Measurements from ENCODE around the gene NEURL1.
"Not testable (repeated sequence)": the region's sequence is repeated elsewhere in the genome, so short reads cannot be mapped to it uniquely, and the experiment has no call there.

NEURL1 gene

DNA sequence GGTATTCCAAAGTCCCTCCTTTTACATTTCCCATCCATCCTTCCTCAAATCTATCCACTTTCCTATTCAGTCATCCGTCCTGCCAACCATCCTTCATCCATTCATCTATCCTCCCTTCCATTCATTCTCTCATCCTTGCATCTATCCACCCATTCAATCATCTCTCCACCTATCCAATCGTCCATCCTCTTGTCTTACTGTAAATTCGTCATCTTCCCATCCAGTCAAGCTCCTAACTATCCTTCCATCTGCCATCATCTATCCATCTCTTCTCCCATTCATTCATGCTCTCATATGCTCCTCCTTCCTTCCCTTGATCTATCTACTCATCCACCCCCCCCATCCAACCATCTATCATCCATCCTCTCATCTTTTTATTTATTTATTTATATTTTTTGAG is 19.4 kb upstream of the NEURL1 start:
- TF ChIP-seq, protein P1, sequence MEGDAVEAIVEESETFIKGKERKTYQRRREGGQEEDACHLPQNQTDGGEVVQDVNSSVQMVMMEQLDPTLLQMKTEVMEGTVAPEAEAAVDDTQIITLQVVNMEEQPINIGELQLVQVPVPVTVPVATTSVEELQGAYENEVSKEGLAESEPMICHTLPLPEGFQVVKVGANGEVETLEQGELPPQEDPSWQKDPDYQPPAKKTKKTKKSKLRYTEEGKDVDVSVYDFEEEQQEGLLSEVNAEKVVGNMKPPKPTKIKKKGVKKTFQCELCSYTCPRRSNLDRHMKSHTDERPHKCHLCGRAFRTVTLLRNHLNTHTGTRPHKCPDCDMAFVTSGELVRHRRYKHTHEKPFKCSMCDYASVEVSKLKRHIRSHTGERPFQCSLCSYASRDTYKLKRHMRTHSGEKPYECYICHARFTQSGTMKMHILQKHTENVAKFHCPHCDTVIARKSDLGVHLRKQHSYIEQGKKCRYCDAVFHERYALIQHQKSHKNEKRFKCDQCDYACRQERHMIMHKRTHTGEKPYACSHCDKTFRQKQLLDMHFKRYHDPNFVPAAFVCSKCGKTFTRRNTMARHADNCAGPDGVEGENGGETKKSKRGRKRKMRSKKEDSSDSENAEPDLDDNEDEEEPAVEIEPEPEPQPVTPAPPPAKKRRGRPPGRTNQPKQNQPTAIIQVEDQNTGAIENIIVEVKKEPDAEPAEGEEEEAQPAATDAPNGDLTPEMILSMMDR (IDR thresholded peaks at IDR 0.05; ENCODE audit: low read depth, low read length): no peak
- no peak overlapping the region for H3K4me3 ChIP-seq (ENCODE audit: low read depth, low read length)

DNA sequence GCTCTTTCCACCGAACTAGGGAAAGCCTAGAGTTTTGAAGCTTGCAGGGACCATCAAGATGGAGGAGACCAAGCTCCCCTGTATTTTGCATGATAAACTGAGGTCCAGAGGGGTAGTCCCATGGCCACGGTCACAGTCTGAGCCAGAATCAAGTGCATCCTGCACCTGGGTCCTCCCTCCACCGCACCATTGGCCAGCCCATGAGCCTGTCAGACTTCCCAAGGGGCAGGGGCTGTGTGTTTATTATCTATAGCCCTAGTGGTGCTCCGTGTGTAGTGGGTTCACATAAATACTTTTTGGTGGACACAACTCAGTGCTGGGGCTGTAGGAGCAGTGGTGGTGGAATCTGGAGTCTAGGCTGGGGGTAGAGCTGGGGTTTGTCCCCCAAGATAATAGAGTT is 18.1 kb upstream of the NEURL1 start:
- no peak overlapping the region for H3K4me3 ChIP-seq (ENCODE audit: low read depth, low read length)
- TF ChIP-seq, protein P1 (IDR thresholded peaks at IDR 0.05; ENCODE audit: low read depth, low read length): no peak

DNA sequence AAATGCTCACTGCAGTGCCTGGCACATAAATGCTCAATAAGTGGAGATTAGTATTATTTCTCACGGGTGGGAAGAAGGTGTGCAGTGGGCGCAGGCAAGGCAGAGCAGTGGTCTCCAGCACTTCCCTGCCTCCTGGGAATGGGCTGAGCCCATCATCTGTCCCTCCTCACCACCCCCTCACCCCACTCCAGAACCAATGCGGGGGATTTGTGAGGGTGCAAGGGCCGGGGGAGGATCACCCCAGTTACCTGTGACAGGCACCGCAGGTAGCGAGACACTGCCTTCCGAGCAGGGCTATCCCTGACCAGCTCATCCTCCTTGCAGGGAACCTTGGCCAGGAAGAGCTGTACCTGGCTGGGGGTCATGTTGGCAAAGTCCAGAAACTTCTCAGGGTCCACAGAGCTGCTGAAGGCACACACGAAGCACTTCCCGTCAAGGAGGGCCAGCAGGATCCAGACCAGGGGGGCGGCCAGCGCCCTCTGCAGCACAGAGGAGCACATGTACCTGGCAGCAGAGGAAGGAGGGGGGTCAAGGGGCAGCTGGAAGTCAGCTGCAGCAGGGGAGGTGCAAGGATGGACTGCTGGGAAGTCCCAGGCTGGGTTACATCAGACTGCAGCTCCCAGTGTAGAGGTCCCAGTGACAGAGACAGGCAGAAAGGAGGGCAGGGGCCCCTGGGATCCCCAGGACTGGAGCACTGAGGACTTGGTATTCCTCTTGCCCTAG is 17.3 kb upstream of the NEURL1 start:
- no peak overlapping the region for H3K4me3 ChIP-seq (ENCODE audit: low read depth, low read length)
- TF ChIP-seq, protein P1 (IDR thresholded peaks at IDR 0.05; ENCODE audit: low read depth, low read length): no peak

DNA sequence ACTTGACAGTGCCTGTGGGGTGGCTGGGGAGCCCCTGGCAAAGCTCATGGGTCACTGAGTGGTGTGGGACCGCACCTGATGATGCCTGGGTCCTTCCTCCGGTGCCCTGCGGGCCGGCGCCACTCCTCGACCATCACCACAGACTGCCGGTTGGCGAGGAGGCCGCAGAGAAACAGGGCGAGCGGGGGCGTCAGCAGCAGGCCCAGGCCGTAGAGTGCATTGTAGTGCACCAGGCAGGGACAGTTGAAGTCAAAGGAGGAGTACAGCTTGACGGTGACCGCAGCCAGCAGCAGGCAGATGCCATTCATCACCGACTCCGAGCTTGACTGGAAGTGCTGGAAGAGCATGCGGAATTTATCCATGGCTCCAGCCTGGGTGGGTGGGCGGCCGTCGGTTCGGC is 14.8 kb upstream of the NEURL1 start:
- TF ChIP-seq, protein P1 (IDR thresholded peaks at IDR 0.05; ENCODE audit: low read depth, low read length): no peak
- H3K4me3 ChIP-seq (ENCODE audit: low read depth, low read length): no peak overlapping the region

DNA sequence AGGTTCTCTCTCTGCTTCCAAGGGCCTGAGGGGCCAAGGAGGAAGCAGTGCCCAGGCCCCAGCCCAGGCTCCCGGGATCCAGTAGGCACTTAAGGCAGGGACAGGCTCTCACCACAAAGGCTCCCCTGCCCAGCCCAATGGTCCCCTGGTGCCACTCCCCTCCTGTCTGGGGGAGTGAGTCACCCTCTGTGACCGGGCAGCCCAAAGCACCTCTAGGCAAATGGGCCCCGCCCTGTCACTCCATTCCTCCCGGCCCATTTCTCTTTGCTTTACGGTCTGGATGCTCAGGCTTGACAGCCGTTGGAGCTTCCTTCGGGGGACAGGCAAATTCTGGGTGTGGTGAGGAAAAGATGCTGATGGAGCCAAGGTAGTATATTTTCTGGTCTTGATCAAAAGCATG is 14.4 kb upstream of the NEURL1 start, which contains the start of gene CALHM3:
TSS of gene CALHM3 (minus strand) at position 106 of the 400 bp plus-strand sequence. CDS start 208 bp downstream, outside the sequence.
- no peak within 1 kb of the TSS for H3K4me3 ChIP-seq (ENCODE audit: low read depth, low read length)
- TF ChIP-seq, protein P1 (IDR thresholded peaks at IDR 0.05; ENCODE audit: low read depth, low read length): no peak

DNA sequence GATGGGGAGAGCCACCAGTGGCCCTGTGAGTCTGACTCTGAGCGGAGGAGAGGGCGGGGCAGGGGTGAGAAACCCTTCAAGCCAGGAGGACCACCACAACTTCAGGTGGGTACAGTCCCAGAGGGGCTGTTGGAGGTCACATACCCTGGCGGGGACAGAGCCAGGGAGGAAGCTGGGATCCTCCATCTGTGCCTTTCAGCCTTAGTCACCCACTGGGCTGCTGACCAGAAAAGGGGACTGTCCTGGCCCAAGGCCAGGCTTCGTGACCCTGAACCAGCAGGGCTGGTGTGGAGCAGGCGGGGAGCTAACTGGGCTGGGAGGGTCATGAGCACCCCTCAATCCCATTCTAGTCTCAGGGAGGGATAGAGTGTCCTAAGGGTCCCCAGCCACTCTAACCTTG is 13.0 kb upstream of the NEURL1 start:
- TF ChIP-seq, protein P1 (IDR thresholded peaks at IDR 0.05; ENCODE audit: low read depth, low read length): no peak

DNA sequence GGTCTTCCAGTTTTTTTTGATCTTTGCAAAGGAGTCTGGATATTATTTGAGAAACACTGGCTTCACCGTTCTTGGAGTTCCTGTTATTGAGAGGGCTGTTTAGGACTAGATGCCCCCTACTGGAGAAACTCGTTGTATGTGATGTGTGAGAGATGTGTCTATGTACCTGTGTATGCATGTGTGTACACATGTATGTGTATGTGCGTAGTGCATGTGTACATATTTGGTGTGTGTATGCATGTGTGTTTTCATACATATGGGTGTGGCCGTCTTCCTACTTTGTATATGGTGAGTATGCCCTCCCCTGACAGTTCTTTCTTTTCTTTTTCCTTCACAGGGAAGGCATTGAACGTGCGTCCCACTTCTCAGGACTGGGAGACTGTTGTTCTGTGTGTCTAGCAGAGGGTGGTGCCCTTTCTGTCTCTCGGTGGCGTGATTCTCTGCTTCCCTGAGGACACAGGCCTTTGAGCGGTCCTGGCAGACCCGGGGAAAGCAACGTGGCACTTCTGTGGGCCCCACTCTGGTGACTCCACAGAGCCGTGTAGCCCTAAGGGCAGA is 11.5 kb upstream of the NEURL1 start:
- TF ChIP-seq, protein P1 (IDR thresholded peaks at IDR 0.05; ENCODE audit: low read depth, low read length): peak; percentile 47
- no peak overlapping the region for H3K4me3 ChIP-seq (ENCODE audit: low read depth, low read length)

More for the DNA sequence above, 13.0 kb upstream of the NEURL1 start:
- no peak overlapping the region for H3K4me3 ChIP-seq (ENCODE audit: low read depth, low read length)

DNA sequence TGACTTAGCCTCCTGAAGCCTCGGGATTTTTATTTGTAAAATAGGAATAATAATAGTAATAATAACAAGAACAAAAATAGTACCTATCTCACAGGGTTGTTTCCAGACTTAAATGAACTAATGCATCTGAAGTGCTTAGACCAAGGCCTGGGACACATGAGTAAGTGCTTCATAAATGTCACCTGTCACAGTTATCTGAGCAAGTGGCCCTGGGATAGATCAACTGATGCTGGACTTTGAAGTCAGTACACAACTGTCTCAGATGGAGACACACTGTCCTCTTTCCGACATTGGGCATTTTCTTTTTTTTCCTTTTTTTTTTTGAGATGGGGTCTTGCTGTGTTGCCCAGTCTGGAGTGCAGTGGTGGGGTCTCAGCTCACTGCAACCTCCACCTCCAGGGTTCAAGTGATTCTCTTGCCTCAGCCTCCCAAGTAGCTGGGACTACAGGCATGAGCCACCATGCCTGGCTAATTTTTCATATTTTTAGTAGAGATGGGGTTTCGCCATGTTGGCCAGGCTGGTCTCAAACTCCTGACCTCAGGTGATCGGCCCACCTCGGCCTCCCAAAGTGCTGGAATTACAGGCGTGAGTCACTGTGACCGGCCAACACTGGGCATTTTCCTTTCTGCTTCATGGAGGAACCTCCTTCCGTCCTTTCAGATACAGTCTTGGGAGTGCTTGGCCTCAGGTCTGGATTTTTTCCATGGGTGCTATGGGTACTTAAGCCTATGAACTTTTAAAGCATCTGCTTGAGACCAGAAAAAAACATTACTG is 6.7 kb upstream of the NEURL1 start:
- not testable (repeated sequence) for H3K4me3 ChIP-seq (ENCODE audit: low read depth, low read length)

Data from WI38 (cell line).